ENCODE results near the gene PEDS1.

DNA sequence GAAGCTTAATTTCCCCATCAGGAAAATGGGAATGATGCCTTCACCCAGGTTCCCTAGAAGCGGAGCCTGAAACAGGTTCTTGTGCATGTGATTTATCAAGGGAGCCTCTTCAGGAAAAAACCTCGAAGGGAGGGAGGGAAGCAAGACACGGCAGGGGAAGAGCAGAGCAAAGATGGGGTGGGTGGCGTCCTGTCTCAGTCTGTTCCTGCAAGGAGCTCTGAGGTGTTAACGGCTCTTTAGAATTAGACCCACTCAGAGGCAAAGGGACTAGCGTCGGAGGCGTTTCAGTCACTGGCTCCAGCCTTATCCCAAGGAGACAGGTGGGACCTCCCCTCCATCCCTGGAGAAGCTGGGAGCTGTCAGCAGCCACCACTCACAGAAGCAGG lies 25.0 kb downstream of the PEDS1 start:
- TF ChIP-seq, protein P1, sequence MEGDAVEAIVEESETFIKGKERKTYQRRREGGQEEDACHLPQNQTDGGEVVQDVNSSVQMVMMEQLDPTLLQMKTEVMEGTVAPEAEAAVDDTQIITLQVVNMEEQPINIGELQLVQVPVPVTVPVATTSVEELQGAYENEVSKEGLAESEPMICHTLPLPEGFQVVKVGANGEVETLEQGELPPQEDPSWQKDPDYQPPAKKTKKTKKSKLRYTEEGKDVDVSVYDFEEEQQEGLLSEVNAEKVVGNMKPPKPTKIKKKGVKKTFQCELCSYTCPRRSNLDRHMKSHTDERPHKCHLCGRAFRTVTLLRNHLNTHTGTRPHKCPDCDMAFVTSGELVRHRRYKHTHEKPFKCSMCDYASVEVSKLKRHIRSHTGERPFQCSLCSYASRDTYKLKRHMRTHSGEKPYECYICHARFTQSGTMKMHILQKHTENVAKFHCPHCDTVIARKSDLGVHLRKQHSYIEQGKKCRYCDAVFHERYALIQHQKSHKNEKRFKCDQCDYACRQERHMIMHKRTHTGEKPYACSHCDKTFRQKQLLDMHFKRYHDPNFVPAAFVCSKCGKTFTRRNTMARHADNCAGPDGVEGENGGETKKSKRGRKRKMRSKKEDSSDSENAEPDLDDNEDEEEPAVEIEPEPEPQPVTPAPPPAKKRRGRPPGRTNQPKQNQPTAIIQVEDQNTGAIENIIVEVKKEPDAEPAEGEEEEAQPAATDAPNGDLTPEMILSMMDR (IDR thresholded peaks at IDR 0.05), result no peak
- no peak for TF ChIP-seq POLR2AphosphoS5 (IDR thresholded peaks at IDR 0.05)
